Omental fat pad (tissue), 4 donors: ENCODE results near the gene CFHR2. TPM values are rescaled to one million over a fixed set of nuclear protein-coding genes. Genes with fewer than 3 reads are reported as not detected.

Experiments
- ATAC-seq: fragments of 150-250 bp; one replicate; pipeline ENCODE4 v1.9.1; 2016; ENCODE audit warnings: mild to moderate bottlenecking, moderate library complexity; ENCODE audit not compliant: low FRiP score
- DNase-seq: peaks from one replicate; pipeline ENCODE4 v3.0.0-alpha.2; 2019; ENCODE audit warnings: low spot score
- CTCF ChIP-seq, 3 donors: fragments of 450-650 bp; IDR thresholded peaks; one replicate each; pipeline ENCODE4 v1.5.1; 2016 to 2017; ENCODE audit warnings: antibody characterized with exemption in 3 of 3, mild to moderate bottlenecking in 3 of 3, moderate library complexity in 2 of 3
- total RNA-seq, 4 donors: library from RNA; depleted of rRNA; stranded (reverse); fragments of >200 nt; gene quantifications; one replicate each; pipeline ENCODE4 v1.1.0, GENCODE V29; 2016

CFHR2 gene
- total RNA-seq, 4 donors from 2014 or later, result not detected

DNA sequence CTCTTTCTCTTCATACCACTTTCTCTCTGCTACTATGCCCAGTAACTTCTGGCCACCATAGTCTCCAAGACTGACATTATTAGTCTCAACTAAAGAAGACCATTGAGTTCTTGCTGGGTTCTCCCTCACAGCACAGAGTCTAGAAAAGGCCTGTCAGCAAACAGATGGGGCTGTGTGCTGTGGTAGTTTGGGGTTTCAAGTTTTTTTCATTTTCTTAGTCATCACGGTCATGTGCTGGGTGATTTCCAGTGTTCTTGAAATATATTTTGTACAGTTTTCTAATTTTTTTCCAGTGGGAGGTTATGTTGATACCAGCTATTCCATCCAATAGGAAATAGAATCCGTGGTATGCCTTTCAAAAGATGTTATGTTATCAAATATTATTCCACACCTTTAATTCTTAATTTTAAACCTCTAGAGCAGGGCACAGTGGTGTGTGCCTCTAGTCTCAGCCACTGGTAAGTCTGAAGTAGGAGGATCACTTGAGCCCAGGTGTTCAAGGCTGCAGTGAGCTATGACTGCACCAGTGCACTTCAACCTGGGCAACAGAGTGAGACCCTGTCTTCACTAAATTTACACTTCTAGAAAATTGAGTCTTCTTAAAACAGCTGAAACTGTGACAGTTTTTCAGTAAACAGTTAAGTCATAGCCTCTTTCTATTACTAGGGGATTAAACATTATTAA is 8.3 kb downstream of the CFHR2 start:
- DNase-seq (no peak), ATAC-seq (no peak)
- TF ChIP-seq CTCF (IDR thresholded peaks at IDR 0.05), result no peak

GRCh38 chr1:196954778-196955177 is 11.2 kb downstream of the CFHR2 start:
- no peak for DNase-seq
- TF ChIP-seq CTCF (IDR thresholded peaks at IDR 0.05), result no peak
- no peak for ATAC-seq

DNA sequence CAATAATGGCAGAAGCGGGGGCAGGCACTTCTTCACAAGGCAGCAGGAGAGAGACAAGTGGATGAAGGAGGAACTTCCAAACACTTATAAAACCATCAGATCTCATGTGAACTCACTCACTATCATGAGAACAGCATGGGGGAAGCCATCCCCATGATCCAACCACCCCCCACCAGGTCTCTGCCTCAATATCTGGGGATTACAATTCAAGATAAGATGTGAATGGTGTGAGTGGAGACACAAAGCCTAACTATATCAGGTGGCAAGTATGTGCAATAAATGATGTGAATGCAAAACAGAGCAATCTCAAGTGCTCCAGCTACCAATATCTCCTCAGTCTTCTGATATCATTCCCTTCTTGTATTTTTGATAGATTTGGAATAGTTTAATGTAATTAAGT is 12.4 kb downstream of the CFHR2 start:
- ATAC-seq (no peak), DNase-seq (no peak)
- TF ChIP-seq CTCF (IDR thresholded peaks at IDR 0.05), result no peak

GRCh38 chr1:196960854-196961253 is 17.3 kb downstream of the CFHR2 start:
- no peak for TF ChIP-seq CTCF (IDR thresholded peaks at IDR 0.05)
- no peak for ATAC-seq

DNA sequence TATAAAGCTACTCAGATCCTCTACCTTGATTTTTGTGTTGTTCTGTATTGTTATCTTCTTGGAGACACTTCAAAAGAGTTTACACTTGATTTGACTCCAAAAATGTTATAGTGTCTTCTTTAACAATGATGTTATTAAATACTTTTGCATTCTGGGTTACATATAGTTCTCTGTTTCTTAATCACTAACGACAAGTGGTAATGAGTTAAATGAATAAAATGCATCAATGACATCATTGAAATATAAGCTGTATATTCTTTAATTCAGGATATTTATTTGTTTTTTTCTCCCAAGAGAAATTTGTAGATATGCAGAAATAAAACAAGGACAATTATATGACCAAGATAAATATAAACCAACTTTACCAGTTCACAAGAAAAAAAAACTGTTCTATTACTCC is 26.6 kb downstream of the CFHR2 start:
- ATAC-seq (no peak), DNase-seq (no peak)
- no peak for TF ChIP-seq CTCF (IDR thresholded peaks at IDR 0.05)

More at GRCh38 chr1:196960854-196961253, 17.3 kb downstream of the CFHR2 start:
- no peak for DNase-seq

DNA sequence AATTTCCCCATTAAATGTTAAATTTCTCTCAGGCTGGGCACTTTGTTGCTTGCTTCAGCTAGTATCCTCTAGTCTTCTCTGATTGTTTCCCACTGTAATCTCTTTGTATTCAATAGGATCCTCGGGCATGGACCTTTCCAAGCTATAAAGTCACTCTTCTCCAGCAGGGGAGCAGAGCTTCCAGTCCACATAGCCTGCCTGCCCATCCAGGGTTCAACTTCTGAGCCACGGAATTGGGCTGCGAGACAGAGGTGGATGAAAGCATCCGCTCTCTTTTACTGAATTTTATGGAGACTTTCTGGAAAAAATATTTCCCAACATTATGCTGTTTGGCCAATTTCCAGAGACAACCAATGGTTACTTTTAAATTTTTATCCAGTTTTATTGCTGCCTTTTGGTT is 32.7 kb downstream of the CFHR2 start:
- DNase-seq, result no peak
- no peak for ATAC-seq
- TF ChIP-seq CTCF (IDR thresholded peaks at IDR 0.05), result no peak

- no peak for TF ChIP-seq CTCF (IDR thresholded peaks at IDR 0.05)
- ATAC-seq (no peak), DNase-seq (no peak)
Measured at GRCh38 chr1:196977278-196977677, 33.7 kb downstream of the CFHR2 start, which contains the start of gene CFHR5. TSS of gene CFHR5 (plus strand) at chr1:196977556. CDS start at chr1:196977665, 109 bp downstream.
